GM12878 (cell line): ENCODE data around the gene HBA2. TPM values are rescaled to one million over a fixed set of nuclear protein-coding genes. Genes with fewer than 3 reads are reported as not detected.
"Not testable (repeated sequence)": the region's sequence is repeated elsewhere in the genome, so short reads cannot be mapped to it uniquely, and the experiment has no call there.

Experiments
- ATAC-seq: fragments of 200-7000 bp; cut with Tn5 transposase; 3 replicates; pipeline ENCODE4 v1.9.1; 2020; ENCODE audit warnings: mild to moderate bottlenecking, moderate library complexity
- BruUV-seq: library from RNA; stranded (reverse); fragments of 400-500 nt; replicated peaks from 2 replicates; lab custom pipeline; 2021; lab: Mats Ljungman, UMichigan
- CTCF ChIA-PET: fragments of 300-600 bp; sonication (Branson Sonifier 250); formaldehyde crosslinking; extraction: SDS; loops from one replicate; lab custom pipeline; 2021; ENCODE audit warnings: inconsistent platforms; lab: Yijun Ruan, JAX
- POLR2A ChIA-PET: fragments of 350-600 bp; formaldehyde crosslinking; extraction: SDS; loops from one replicate; lab custom pipeline; 2021; ENCODE audit warnings: inconsistent platforms; lab: Charles Lee
- RAD21 ChIA-PET: fragments of 300-600 bp; sonication (Branson Sonifier 250); formaldehyde crosslinking; loops from one replicate; lab custom pipeline; 2023; ENCODE audit warnings: antibody characterized with exemption; ENCODE audit not compliant: unreplicated experiment; lab: Charles Lee
- SMC1A ChIA-PET: fragments of 300-600 bp; sonication (Branson Sonifier 250); formaldehyde crosslinking; loops from one replicate; lab custom pipeline; 2023; ENCODE audit not compliant: unreplicated experiment, uncharacterized antibody; lab: Charles Lee
- DNase-seq: peaks from one replicate; pipeline ENCODE4 v3.0.0-alpha.2; 2011; ENCODE audit warnings: low read depth, low spot score
- FAIRE-seq: peaks from 3 replicates; lab custom pipeline; 2011; peaks lifted over from hg19 to GRCh38; lab: Jason Lieb, UNC
- H2AFZ ChIP-seq: 2 replicates; pipeline ENCODE4 v1.6.0; 2011; ENCODE audit warnings: low read depth, low read length, control low read depth; ENCODE audit not compliant: control insufficient read depth
- H3K27ac ChIP-seq: 2 replicates; pipeline ENCODE4 v1.5.1; 2011; ENCODE audit warnings: control low read depth; ENCODE audit not compliant: control insufficient read depth, insufficient read depth
- H3K27me3 ChIP-seq, 2 experiments: replicated peaks in 1 of 2; 2 replicates each; pipeline versions ENCODE4 v1.6.0 to v1.6.1; 2011; ENCODE audit warnings: low read length in 1 of 2; ENCODE audit not compliant: control insufficient read depth in 2 of 2, insufficient read depth in 2 of 2
- H3K36me3 ChIP-seq, 2 experiments: 2 replicates each; pipeline ENCODE4 v1.5.1; 2011; ENCODE audit warnings: low read length in 1 of 2; ENCODE audit not compliant: control insufficient read depth in 2 of 2, insufficient read depth in 2 of 2
- H3K4me1 ChIP-seq: 2 replicates; pipeline ENCODE4 v1.6.1; 2011; ENCODE audit warnings: mild to moderate bottlenecking, low read length, moderate library complexity, mixed read lengths; ENCODE audit not compliant: control insufficient read depth, insufficient read depth
- H3K4me2 ChIP-seq: 2 replicates; pipeline ENCODE4 v1.6.0; 2011; ENCODE audit warnings: control low read depth; ENCODE audit not compliant: control insufficient read depth, insufficient read depth
- H3K4me3 ChIP-seq: fragments of 200-600 bp; sonication (generic); 2 replicates; pipeline ENCODE4 v1.5.1; 2016
- H3K79me2 ChIP-seq: 2 replicates; pipeline ENCODE4 v1.6.0; 2011; ENCODE audit warnings: low read length; ENCODE audit not compliant: control insufficient read depth, insufficient read depth
- H3K9ac ChIP-seq: 2 replicates; pipeline ENCODE4 v1.8.0; 2011; ENCODE audit warnings: low read length, control low read depth, mixed read lengths; ENCODE audit not compliant: control insufficient read depth, insufficient read depth
- H3K9me3 ChIP-seq: replicated peaks from 3 replicates; pipeline ENCODE4 v1.5.1; 2011; ENCODE audit warnings: mild to moderate bottlenecking, low read length; ENCODE audit not compliant: control insufficient read depth, insufficient read depth
- H4K20me1 ChIP-seq: 2 replicates; pipeline ENCODE4 v1.6.0; 2011; ENCODE audit not compliant: control insufficient read depth, insufficient read depth
- CEBPZ ChIP-seq: fragments of 150-350 bp; IDR thresholded peaks from 2 replicates; pipeline ENCODE4 v1.6.1; 2016; ENCODE audit warnings: low read depth, low read length
- HDAC2 ChIP-seq: fragments of 200-600 bp; sonication (generic); IDR thresholded peaks from 2 replicates; pipeline ENCODE4 v1.6.1; 2017
- HSF1 ChIP-seq: fragments of 150-350 bp; IDR thresholded peaks from 2 replicates; pipeline ENCODE4 v1.6.1; 2014; ENCODE audit warnings: mild to moderate bottlenecking, low read depth, low read length
- SP1 ChIP-seq: IDR thresholded peaks from one replicate; pipeline ENCODE4 v1.6.1; 2011; ENCODE audit warnings: low read depth, low read length
- TARDBP ChIP-seq: IDR thresholded peaks from 2 replicates; pipeline ENCODE4 v1.6.1; 2016; ENCODE audit warnings: borderline replicate concordance
- YY1 ChIP-seq: IDR thresholded peaks from 2 replicates; pipeline ENCODE4 v1.6.1; 2011; ENCODE audit warnings: low read depth, mild to moderate bottlenecking, low read length
- WGBS: methylation state at CpG from one replicate; pipeline ENCODE4 v1.1.6; 2016; ENCODE audit warnings: low lambda C conversion rate; ENCODE audit not compliant: insufficient replicate concordance, insufficient coverage; ENCODE audit errors: missing lambda C conversion rate; 5-methylcytosine and 5-hydroxymethylcytosine counted together
- in situ Hi-C: fragments of 300-500 bp; cut with MboI; formaldehyde crosslinking; loops from 9 replicates; pipeline ENCODE4 v1.14.3; 2018; ENCODE audit warnings: mixed read lengths
- intact Hi-C: fragments of 100-400 bp; cut with micrococcal nuclease; formaldehyde crosslinking; loops from one replicate; pipeline ENCODE4 v1.14.2; 2022; ENCODE audit not compliant: unreplicated experiment
- polyA plus RNA-seq, 11 experiments: library from polyadenylated mRNA; depleted of rRNA in 4 of 11; unstranded in 6 of 11; stranded (reverse) in 5 of 11; fragments of >200 nt; fragmentation: Nextera tagmentation in 4 of 11; fragmentation: Illumina TruSeq in 1 of 11; extraction: Ambion mirVana in 4 of 11; extraction: Trizol in 1 of 11; gene quantifications; 1 replicate in 1 of 11; 2 replicates in 10 of 11; pipeline versions ENCODE4 v1.2.1 to v1.2.3, GENCODE V29; 2011 to 2016; ENCODE audit warnings: inconsistent platforms in 2 of 11, missing spikeins in 2 of 11, low read depth in 1 of 11
- total RNA-seq, 4 experiments: library from RNA; depleted of rRNA in 3 of 4; stranded (reverse); fragments of >200 nt in 3 of 4; fragmentation: Illumina TruSeq in 1 of 4; extraction: Trizol in 1 of 4; gene quantifications; 2 replicates each; pipeline versions ENCODE4 v1.2.1 to v1.2.3, GENCODE V29; 2013 to 2021

HBA2 gene
- total and polyA plus RNA-seq, 10 of the 15 experiments (the other 5 are each of a cell fraction or from before 2014, with no cell fraction given) = 0.30 to 0.96 (median 0.92) TPM; not detected in 7

- TF ChIP-seq CEBPZ (no peak), HDAC2 (no peak), YY1 (no peak), TARDBP (no peak), SP1 (no peak), HSF1 (no peak)
These were observed 30.6 kb downstream of the HBA2 start (continued) for GRCh38 chr16:203246-203645.

GRCh38 chr16:204046-204445 lies 31.4 kb downstream of the HBA2 start:
- BruUV-seq, H3K4me3 ChIP-seq, H3K9me3 ChIP-seq, H2AFZ ChIP-seq, H3K79me2 ChIP-seq, H3K9ac ChIP-seq, H3K27ac ChIP-seq, RAD21 ChIA-PET, in situ Hi-C loops, DNase-seq, H4K20me1 ChIP-seq, CTCF ChIA-PET, SMC1A ChIA-PET, H3K4me1 ChIP-seq, FAIRE-seq, H3K4me2 ChIP-seq, intact Hi-C loops, H3K27me3 ChIP-seq, ATAC-seq: not testable (repeated sequence)
- H3K36me3 ChIP-seq = peaks cover 12 to 31% of the 10 kb centered on the region in 2 experiments
- WGBS = 97% methylated on average over 9 of the region's 9 CpGs
- POLR2A ChIA-PET = interaction anchor here (1.1 kb wide), 1 partner anchor 24 kb away, joined by 3 read pairs; no protein-coding TSS in a partner anchor

- ATAC-seq = not testable (repeated sequence)
These were observed 36.7 kb downstream of the HBA2 start for GRCh38 chr16:209359-209758.

More at GRCh38 chr16:209359-209758, 36.7 kb downstream of the HBA2 start:
- H2AFZ ChIP-seq, FAIRE-seq, H3K79me2 ChIP-seq, H3K4me1 ChIP-seq, POLR2A ChIA-PET, H4K20me1 ChIP-seq, intact Hi-C loops, H3K4me3 ChIP-seq, SMC1A ChIA-PET, H3K27me3 ChIP-seq, H3K27ac ChIP-seq, in situ Hi-C loops, H3K4me2 ChIP-seq, H3K9me3 ChIP-seq, BruUV-seq, H3K9ac ChIP-seq, DNase-seq: not testable (repeated sequence)
- H3K36me3 ChIP-seq = peaks cover 22 to 29% of the 10 kb centered on the region in 2 experiments
- CTCF ChIA-PET = interaction anchor here (1.2 to 1.3 kb wide), 2 partner anchors 18 to 154 kb away, joined by 3 to 4 read pairs; no protein-coding TSS in a partner anchor
- RAD21 ChIA-PET = interaction anchor here (0.6 kb wide), 1 partner anchor 10 kb away, joined by 3 read pairs; no protein-coding TSS in a partner anchor
- WGBS = 97% methylated on average over 3 of the region's 4 CpGs
